Measurements from ENCODE around the gene RSPO1.

The RSPO1 gene

DNA sequence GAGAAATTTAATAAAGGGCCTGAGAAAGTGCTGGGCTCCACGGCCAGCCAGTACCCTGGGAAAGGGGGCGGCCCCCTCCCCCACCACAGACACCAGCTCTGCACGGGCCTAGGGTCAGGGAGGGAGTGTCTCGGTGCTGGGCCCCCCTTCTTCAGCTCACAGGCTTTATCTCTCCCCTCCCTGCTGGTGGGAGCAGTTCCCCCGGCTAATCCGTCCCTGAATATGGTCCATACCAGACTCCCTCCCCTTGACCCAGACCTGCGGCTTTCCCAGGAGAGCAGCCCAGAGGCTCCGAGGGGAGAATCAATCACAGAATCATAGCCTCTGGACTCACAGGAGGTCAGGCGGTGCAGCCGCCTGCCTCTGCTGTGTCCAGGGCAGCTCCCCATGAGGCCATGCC lies 26.0 kb upstream of the RSPO1 start:
- TF ChIP-seq TCF12 (IDR thresholded peaks at IDR 0.05; ENCODE audit: low read depth), result no peak
- no peak for TF ChIP-seq TAF1 (IDR thresholded peaks at IDR 0.05; ENCODE audit: low read depth)
- no peak for TF ChIP-seq TEAD4 (IDR thresholded peaks at IDR 0.05)
- TF ChIP-seq, protein P1, sequence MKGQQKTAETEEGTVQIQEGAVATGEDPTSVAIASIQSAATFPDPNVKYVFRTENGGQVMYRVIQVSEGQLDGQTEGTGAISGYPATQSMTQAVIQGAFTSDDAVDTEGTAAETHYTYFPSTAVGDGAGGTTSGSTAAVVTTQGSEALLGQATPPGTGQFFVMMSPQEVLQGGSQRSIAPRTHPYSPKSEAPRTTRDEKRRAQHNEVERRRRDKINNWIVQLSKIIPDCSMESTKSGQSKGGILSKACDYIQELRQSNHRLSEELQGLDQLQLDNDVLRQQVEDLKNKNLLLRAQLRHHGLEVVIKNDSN (IDR thresholded peaks at IDR 0.05), result no peak
- TF ChIP-seq CEBPB (IDR thresholded peaks at IDR 0.05), result no peak
- no peak for TF ChIP-seq NFIC (IDR thresholded peaks at IDR 0.05)
- TF ChIP-seq ZBTB7A (IDR thresholded peaks at IDR 0.05; ENCODE audit: low read depth), result no peak
- TF ChIP-seq YY1 (IDR thresholded peaks at IDR 0.05; ENCODE audit: low read depth), result no peak
- TF ChIP-seq CREB1 (IDR thresholded peaks at IDR 0.05; ENCODE audit: low read depth), result no peak
- TF ChIP-seq, protein P2, sequence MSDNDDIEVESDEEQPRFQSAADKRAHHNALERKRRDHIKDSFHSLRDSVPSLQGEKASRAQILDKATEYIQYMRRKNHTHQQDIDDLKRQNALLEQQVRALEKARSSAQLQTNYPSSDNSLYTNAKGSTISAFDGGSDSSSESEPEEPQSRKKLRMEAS (IDR thresholded peaks at IDR 0.05), result no peak
- no peak for TF ChIP-seq RAD21 (IDR thresholded peaks at IDR 0.05; ENCODE audit: low read depth)
- TF ChIP-seq EGR1 (IDR thresholded peaks at IDR 0.05), result no peak
- TF ChIP-seq FOXM1 (IDR thresholded peaks at IDR 0.05; ENCODE audit: borderline replicate concordance, low read depth), result no peak
- TF ChIP-seq, protein P3, sequence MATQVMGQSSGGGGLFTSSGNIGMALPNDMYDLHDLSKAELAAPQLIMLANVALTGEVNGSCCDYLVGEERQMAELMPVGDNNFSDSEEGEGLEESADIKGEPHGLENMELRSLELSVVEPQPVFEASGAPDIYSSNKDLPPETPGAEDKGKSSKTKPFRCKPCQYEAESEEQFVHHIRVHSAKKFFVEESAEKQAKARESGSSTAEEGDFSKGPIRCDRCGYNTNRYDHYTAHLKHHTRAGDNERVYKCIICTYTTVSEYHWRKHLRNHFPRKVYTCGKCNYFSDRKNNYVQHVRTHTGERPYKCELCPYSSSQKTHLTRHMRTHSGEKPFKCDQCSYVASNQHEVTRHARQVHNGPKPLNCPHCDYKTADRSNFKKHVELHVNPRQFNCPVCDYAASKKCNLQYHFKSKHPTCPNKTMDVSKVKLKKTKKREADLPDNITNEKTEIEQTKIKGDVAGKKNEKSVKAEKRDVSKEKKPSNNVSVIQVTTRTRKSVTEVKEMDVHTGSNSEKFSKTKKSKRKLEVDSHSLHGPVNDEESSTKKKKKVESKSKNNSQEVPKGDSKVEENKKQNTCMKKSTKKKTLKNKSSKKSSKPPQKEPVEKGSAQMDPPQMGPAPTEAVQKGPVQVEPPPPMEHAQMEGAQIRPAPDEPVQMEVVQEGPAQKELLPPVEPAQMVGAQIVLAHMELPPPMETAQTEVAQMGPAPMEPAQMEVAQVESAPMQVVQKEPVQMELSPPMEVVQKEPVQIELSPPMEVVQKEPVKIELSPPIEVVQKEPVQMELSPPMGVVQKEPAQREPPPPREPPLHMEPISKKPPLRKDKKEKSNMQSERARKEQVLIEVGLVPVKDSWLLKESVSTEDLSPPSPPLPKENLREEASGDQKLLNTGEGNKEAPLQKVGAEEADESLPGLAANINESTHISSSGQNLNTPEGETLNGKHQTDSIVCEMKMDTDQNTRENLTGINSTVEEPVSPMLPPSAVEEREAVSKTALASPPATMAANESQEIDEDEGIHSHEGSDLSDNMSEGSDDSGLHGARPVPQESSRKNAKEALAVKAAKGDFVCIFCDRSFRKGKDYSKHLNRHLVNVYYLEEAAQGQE (IDR thresholded peaks at IDR 0.05; ENCODE audit: low read depth), result no peak
- TF ChIP-seq EP300 (IDR thresholded peaks at IDR 0.05; ENCODE audit: borderline replicate concordance), result no peak

DNA sequence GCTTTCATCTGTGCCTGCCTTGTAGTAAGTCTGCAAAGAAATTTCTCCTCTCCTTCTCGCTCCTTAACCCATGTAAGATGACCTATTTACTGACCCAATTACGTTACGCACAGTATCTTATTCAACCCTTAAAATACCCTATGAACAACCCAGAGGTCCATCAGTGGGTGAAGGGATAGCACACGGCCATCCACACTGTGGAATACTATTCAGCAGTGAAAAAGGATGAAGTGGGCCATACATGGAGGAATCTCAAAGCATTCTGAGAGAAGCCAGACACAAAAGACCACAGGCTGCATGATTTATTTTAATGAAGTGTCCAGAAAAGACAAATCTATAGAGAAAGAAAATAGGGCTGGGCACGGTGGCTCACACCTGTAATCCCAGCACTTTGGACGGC lies 23.8 kb upstream of the RSPO1 start:
- TF ChIP-seq FOXM1 (IDR thresholded peaks at IDR 0.05; ENCODE audit: borderline replicate concordance, low read depth) (no peak), CREB1 (IDR thresholded peaks at IDR 0.05; ENCODE audit: low read depth) (no peak), RAD21 (IDR thresholded peaks at IDR 0.05; ENCODE audit: low read depth) (no peak), ZBTB7A (IDR thresholded peaks at IDR 0.05; ENCODE audit: low read depth) (no peak)

DNA sequence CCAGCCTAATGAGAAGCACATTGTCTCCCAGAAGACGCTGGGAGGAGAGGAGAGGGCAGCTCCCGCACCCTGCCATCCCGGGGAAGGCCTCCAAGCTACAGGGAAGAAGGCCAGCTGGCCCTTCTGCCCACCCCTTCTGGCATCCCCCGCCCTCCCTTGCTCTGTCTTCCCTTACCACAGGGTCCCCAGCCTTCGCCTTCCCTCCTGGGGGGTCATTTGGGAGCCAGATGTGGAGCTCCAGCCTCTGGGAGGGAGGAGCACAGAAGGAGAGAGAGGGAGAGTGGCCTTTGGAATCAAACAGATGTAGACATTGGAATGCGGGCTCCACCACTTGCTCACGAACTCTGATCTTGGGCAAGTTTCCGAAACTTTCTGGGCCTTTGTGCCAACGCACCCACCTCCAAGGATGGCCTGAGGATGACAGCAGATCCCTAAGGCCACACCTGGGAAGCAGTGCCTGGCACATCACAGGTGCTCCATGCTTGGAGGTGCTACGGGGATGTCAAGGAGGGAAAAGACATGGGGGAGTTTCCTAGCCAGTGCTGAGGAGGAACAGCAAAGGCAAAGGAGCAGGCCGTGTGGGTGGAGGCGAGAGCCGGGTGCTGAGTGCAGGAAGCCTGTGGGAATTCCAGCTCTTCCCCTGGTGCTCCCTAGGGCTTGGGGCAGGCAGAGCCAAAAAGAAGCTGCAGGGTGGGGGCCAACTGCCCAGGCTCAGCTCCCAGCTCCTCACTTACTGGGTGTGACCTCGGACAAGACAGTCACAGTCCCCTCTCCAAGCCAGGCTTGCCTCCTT lies 23.1 kb upstream of the RSPO1 start:
- TF ChIP-seq CREB1 (IDR thresholded peaks at IDR 0.05; ENCODE audit: low read depth) (no peak), NFIC (IDR thresholded peaks at IDR 0.05) (no peak)
- TF ChIP-seq, protein P2 (IDR thresholded peaks at IDR 0.05), result no peak
- TF ChIP-seq, protein P1 (IDR thresholded peaks at IDR 0.05), result no peak

DNA sequence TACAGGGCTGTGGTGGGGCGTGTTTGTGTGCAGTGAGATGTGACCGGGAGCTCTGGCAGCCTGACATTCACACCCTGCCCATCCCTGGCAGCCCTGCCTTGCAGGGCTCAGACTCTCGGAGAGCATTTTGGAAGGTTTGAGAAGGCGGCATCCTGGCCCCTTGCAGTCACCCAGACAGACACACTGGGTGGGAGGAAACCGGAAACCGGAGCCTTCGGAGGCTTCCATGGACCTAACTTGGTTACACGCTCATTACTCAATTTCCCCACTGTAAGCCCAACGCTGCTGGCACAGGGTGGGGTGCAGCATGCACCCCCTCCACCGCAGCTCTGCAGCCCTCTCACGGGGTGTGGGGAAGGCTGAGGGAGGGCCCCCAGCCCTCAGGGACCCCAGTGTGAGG lies 22.2 kb upstream of the RSPO1 start:
- TF ChIP-seq NFIC (IDR thresholded peaks at IDR 0.05) (no peak), TEAD4 (IDR thresholded peaks at IDR 0.05) (no peak), ZBTB7A (IDR thresholded peaks at IDR 0.05; ENCODE audit: low read depth) (no peak), TCF12 (IDR thresholded peaks at IDR 0.05; ENCODE audit: low read depth) (no peak)
- TF ChIP-seq, protein P1 (IDR thresholded peaks at IDR 0.05), result no peak
- TF ChIP-seq, protein P2 (IDR thresholded peaks at IDR 0.05), result no peak

DNA sequence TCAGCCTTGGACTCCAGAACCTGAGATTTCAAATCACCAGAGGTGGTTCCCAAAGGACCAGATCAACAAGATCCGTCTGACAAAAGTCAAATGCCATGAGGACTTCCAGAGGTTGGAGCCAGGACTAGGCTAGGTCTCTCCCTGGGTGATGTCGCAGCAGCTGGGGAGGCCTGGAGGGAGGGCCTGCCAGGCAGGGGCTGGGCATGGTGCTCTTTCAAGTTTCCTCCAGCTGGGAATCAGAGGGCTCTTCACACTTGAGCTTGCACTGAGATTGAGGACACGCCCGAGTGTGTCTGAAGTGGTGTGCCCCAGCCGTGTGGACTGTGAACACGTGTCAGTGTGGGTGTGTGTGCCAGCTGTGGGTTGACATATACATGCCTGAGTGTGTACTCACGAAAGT lies 21.3 kb upstream of the RSPO1 start:
- TF ChIP-seq EP300 (IDR thresholded peaks at IDR 0.05; ENCODE audit: borderline replicate concordance) (no peak), EGR1 (IDR thresholded peaks at IDR 0.05) (no peak), TEAD4 (IDR thresholded peaks at IDR 0.05) (no peak), TAF1 (IDR thresholded peaks at IDR 0.05; ENCODE audit: low read depth) (no peak)
- TF ChIP-seq, protein P2 (IDR thresholded peaks at IDR 0.05), result no peak
- TF ChIP-seq, protein P3 (IDR thresholded peaks at IDR 0.05; ENCODE audit: low read depth), result no peak

DNA sequence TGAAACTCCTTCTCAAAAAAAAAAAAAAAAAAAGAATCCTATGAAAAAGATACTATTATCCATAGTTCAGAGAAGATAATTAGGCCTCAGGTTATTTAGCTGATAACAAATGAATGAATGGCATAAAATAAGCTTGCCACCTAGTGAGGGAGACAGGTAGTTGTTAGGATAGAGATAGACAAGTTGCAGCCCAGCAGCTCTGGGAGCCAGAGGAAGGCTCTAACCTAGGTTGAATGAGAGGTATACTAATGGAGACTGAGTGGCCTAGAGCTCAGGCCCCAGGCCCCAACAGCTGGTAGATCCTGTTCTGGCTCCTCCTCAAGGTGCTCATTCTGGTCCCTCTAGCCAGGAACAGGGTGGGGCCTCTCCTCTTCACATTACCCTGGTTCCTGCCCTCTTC lies 20.6 kb upstream of the RSPO1 start:
- TF ChIP-seq RAD21 (IDR thresholded peaks at IDR 0.05; ENCODE audit: low read depth), result peak; percentile 11; the same call in 1 of the 2 replicates
- no peak for TF ChIP-seq TEAD4 (IDR thresholded peaks at IDR 0.05)

Data from Ishikawa (cell line).